HG02970 (cell line): Measurements from ENCODE around the gene ZNF584.
"Not testable (repeated sequence)": the region's sequence is repeated elsewhere in the genome, so short reads cannot be mapped to it uniquely, and the experiment has no call there.

ENCODE experiments used
- ATAC-seq: cut with Tn5 transposase; IDR thresholded peaks from one replicate; pipeline ENCODE4 v1.9.1; 2021; ENCODE audit warnings: mild to moderate bottlenecking, moderate library complexity, moderate number of reproducible peaks; ENCODE audit not compliant: unreplicated experiment, low FRiP score

Gene ZNF584

DNA sequence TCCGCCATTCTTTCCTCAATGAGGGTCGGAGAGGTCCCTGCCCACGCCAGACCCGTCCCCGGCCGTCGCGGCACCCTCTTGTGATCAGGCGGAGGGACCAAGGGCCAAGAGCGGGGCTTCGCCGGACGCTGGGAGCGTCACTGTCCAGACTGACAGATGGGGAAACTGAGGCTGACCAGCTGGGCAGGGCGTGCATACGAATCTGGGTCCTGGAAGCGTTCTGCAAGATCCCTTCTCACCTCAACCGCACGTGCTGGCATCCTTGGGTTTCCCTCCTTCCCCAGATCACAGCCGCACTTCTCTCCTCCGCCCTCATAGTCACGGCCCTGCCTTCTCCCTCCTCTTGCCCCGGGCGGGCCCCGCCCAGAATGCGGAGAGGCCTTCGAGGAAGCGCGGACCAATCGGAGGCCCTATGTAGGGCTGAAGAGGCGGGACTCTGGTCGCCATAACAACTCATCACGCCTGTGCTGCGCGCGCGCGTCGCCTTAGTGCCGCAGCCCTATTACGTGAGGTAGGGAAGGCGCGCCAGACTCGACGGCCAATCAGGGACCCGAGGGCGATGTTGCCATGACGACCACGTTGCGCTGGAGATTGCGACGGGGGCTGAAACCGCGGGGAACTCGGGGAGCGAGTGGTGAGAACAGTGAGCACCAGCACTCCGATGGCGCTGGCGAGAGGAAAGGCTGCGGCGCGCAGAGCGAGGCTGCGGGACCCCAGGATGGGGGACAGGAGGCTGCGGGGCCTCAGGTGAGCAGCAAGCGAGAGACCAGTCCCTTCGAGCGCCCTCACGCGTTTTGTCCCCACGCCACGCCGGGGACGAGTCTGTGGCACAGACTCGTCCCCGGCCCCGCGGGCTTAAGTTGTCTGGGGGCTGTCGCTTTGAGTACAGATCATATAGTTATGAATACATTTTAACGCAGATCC lies 7.3 kb upstream of the ZNF584 start:
- peak; percentile 98 for ATAC-seq

DNA sequence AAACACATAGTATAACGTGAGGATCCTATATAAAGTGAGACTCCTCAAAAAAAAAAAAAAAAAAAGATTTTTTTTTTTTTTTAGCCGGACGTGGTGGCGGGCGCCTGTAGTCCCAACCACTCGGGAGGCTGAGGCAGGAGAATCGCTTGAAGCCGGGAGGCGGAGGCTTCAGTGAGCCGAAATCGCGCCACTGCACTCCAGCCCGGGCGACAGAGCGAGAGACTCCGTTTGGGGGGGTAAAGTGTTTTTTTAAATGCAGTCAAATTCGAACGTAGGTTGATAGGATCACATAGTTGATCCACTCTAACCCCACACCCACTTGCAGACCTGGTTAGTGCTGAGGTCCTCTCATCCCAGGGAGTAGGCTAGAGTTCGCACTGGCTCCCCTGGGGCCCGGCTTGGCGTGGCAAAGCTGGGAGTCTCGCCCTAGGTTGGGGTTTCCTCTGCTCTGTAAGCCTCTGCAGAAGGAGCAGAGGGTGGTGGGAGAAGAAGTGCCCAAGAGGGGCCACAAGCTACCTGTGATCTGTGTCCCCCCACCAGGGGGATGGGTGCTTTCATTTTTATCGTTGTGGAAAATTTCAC lies 6.5 kb upstream of the ZNF584 start:
- no peak for ATAC-seq

DNA sequence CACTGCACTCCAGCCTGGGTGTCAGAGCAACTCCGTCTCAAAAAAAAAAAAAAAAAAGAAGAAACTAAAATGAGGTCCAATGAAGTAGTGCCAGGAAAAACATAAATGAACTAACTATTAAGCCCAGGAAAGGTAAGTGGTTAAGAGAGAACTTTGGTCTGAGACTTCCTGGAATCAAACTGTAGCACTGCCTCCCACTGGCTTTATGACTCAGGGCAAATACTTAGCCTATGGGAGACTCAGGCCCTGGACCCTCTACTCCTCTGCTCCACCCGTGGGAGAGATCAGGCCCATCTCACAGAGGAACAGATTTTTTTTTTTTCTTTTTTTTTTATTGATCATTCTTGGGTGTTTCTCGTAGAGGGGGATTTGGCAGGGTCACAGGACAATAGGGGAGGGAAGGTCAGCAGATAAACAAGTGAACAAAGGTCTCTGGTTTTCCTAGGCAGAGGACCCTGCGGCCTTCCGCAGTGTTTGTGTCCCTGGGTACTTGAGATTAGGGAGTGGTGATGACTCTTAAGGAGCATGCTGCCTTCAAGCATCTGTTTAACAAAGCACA lies 4.5 kb upstream of the ZNF584 start:
- ATAC-seq = not testable (repeated sequence)

DNA sequence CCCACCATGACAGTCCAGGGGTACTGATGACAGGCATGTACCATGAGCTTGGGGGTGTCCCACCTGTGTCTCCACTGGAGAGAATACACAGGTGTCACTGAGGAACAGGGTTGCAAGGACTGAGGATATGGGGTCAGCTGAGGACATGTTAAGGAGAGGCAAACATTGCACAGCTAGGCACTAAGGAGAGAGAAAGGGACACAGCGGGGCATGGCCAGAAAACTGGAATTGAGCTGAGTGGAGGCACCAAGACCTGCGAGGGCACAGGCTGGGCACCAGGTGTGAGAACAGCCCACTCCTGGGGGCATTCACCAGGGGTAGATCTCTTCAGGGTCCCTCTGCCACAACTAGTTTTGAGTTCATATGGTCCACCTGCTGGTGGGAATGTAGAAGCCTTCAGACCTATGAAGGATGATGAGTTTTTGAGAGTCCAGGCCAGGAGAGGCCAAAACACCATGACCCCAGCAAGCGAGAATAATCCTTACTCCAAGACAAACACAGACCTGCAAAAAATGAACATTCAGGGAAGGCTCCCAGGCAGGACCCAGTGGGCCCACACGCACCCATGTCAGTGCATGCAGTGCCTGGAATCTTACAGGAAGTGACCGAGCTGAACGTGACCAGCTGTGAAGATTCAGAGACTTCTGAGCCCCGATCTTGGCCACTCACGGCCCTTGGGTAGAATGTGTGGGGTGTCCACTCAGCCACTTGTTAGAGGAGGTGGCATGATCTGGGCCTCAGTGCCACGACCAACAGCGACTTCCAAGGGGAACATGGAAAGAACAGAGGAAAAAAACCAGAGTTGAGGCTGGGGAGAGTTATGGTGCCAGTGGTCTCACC lies 1.4 kb upstream of the ZNF584 start:
- no peak for ATAC-seq

DNA sequence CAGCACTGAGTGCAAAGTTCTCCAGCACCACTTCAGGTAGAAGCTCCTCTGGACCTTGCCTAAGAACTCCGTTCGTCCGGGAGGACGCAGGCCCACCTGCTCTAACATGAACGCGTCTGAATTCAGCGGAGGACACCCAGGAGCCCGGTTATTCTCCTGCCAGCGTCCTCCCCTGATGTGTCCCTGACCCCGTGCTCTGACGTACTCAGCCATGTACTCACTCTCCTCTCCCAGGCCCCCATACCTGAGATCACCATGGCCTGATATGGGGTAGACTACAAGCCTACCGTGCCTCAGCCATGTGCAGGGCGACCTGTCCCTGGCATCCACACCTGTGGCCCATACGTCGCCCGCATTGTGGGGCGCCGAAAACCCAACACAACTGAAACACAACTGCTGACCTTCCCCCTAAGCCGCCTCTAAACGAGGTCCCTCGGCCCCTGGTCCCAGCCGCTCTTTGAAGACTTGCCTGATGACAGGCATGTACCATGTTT lies 744 bp upstream of the ZNF584 start:
- ATAC-seq = no peak

DNA sequence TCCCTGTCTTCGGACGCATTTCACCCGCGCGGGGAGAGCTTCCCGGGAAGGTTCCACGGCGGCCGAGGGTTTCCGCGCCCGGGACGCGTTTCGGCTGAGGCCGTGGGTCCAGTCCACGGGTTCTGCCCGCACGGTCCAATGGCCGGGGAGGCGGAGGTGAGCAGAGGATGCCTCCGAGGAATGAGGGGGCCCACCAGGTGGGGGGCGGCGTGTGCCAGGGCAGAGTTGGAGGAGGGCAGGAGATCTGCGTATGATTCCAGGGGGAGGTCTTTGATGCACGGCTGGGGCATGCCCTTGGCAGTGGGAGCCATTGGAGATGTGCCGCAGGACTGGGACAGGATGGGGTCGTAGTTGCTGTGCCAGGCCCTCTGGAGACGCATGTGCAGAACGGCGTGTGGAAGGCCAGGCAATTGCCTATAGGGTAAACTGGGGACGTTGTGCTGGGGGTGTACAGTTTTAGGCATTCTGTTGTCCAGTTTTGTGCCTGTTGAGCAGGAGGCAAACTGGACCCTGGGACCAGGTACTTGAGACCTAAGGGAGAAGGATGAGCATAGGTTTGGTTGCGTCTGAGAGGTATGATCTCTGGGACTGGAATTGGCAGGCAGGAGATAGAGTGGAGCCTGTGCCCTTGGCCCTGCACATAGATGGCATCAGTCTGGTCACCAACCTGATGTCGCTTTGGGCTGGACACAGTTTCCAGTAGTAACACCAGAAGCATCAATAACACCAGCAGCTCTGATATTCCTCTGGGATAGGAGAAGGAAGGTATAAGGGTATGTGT lies 751 bp downstream of the ZNF584 start:
- ATAC-seq = no peak

DNA sequence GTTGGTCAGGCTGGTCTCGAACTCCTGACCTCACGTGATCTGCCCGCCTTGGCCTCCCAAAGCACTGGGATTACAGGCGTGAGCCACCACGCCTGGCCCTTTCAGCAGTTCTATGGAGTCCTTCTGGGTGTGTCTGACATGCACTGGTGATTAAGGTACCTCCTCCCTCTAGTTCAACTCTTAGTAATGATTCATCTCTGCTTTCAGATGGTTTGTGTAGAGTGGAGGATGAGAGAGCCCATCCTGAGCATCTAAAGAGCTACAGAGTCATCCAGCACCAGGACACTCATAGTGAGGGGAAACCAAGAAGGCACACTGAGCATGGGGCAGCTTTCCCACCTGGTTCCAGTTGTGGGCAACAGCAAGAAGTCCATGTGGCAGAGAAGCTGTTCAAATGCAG lies 8.2 kb downstream of the ZNF584 start:
- ATAC-seq = no peak

DNA sequence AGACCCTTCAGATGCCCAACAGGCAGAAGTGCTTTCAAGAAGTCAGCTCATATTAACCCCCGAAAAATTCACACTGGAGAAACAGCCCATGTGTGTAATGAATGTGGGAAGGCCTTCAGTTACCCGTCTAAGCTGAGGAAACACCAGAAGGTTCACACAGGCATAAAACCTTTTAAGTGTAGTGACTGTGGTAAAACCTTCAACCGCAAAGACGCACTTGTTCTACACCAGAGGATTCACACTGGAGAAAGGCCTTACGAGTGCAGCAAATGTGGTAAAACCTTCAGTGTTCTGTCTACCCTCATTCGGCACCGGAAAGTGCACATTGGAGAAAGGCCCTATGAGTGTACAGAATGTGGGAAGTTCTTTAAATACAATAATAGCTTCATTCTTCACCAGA lies 8.6 kb downstream of the ZNF584 start:
- no peak for ATAC-seq

DNA sequence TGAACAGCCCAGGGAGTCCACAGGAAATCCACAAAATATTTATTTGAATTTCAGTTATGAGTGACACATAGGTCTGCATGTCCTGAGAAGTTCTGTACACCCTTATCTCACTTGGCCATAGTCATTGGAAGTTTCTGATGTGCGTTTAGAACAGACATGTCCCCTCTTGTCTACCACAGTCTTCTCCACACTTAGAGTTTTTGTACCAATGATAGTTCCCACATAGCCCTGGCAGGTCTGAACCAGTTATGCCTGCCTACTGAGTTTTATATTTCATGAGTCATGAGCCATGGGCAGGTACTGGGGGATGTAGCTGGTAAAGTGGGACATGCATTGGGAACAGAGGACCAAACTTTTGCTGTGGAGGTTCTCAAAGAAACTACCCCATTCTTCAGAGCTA lies 20.2 kb downstream of the ZNF584 start:
- no peak for ATAC-seq

DNA sequence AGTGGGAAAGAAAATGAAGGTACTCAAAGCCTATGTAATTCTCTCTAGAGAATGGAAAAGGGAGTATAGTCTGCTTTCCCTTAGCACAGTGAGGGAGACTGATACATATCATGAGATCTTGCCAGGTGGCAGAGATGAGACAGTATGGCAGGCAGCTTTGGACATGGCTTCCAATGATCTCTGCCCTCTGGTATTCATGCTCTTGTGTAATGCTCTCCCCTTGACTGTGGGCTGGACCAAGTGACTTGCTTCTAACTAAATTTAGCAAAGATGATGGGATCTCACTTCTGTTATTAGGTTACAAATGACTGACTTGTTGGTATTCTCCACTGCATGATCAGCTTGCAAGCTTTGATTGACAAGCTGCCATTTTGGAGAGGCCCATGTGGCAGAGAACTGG lies 21.3 kb downstream of the ZNF584 start:
- no peak for ATAC-seq

DNA sequence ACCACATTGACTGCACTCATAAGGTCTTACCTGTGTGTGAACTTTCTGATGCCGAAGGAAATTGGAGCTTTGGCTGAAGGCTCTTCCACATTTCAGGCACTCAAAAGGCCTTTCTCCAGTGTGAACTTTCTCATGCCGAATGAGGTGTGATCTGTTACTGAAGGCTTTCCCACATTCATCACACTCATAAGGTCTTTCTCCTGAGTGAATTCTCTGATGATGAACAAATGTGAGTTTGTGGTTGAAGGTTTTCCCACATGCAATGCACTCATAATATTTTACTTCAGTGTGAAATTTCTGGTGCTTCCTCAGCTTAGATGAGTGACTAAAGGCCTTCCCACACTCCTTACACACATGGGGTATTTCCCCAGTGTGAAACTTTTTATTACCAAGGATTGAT lies 25.8 kb downstream of the ZNF584 start:
- ATAC-seq = no peak

DNA sequence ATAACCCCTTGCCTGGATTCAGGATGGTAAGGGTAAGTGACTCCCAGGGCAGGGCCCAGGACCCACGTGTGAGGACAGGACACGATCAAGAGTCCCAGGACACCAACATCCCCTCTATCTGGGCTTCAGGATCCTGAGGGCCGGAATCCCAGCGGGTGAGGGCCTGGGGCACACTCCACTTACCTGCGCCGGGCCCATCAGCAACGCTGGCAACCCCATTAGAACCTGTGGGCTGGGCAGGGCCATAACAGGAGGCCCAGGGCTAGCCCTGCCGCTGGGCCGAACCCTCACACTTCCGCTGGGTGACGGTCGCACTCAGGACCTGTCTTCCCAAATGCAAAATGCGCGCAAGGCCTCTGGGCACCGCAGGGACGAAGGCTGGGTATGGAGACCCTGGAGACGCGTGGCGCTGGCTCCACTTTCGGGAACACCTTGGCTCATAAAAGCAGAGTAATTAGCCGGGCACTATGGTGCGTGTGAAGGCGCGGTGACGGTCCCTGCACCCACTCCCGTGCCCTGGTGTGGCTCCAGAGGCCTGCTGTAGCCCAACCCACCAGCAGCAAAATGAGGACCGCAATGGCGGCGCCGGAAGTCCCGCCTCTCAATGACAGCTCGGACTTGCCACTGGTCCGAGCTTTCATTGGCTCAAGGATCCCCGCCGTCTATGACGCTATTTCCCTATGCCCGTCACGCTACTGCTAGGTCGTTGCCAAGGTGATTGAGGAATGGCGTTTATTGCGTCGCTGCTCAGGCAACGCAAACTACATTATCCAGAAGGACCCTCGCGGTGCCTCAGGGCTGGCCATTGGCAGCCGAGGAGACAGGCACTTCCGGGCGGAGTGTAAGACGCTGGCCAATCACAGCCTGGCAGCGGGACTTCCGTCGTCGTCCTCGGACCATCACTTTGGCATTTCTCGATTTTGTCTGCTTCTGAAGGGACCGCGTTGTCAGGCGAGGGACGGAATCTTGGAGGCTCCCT lies 31.4 kb downstream of the ZNF584 start, which contains the start of gene ZNF132:
TSS of gene ZNF132 (minus strand) at position 578 of the 979 bp plus-strand sequence. CDS start at position 246, 332 bp downstream.
- ATAC-seq = peak; percentile 97

DNA sequence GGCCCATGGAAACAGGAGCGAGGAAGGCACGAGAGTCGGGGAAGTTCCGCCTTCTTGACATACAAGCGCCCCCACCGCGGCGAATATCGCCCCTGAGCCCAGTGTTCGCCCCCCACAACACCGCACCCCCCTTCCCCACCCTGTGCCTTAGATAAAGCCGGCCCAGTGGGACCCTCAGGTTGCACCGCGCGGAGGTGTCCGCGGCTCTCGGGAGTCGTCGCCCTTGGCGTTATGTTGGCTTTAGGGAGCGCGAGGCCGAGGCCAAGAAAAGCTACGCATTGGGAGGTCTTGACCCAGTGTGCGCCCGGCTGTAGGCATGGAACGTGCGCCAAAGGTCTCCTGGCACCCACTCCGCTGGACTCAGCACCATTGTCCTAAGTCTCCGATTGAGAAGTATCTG lies 32.1 kb downstream of the ZNF584 start:
- no peak for ATAC-seq

DNA sequence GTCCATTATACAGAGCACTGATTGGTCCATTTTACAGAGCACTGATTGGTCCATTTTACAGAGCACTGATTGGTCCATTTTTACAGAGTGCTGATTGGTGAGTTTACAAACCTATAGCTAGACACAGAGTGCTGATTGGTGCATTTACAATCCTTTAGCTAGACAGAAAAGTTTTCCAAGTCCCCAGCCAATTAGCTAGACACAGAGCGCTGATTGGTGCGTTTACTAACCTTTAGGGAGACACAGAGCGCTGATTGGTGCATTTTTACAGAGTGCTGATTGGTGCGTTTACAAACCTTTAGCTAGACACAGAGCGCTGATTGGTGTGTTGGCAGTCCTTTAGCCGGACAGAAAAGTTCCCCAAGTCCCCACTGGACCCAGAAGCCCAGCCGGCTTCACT lies 34.5 kb downstream of the ZNF584 start:
- not testable (repeated sequence) for ATAC-seq

DNA sequence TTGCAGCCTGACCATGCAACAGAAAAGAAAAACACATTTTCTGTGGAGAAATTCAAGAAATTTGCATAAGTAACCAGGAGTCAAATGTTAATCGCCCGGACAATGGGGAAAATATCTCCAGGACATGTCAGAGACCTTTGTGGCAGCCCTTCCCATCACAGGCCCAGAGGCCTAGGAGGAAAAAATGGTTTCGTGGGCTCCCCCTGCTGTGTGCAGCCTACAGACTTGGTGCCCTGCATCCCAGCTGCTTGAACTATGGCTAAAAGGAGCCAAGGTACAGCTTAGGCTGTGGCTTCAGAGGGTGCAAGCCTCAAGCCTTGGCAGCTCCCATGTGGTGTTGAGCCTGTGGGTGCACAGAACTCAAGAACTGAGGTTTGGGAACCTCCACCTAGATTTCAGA lies 40.4 kb downstream of the ZNF584 start:
- not testable (repeated sequence) for ATAC-seq

DNA sequence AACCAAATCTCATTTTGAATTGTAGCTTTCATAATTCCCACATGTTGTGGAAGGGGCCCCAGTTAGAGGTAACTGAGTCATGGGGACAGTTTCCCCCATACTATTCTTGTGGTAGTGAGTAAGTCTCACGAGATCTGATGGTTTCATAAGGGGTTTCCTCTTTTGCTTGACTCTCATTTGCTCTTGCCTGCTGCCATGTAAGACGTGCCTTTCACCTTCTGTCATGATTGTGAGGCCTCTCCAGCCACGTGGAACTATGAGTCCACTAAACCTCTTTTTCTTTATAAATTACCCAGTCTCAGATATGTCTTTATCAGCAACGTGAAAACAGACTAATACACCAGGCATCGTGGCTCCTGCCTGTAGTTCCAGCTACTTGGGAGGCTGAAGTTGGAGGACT lies 41.5 kb downstream of the ZNF584 start:
- ATAC-seq = not testable (repeated sequence)

DNA sequence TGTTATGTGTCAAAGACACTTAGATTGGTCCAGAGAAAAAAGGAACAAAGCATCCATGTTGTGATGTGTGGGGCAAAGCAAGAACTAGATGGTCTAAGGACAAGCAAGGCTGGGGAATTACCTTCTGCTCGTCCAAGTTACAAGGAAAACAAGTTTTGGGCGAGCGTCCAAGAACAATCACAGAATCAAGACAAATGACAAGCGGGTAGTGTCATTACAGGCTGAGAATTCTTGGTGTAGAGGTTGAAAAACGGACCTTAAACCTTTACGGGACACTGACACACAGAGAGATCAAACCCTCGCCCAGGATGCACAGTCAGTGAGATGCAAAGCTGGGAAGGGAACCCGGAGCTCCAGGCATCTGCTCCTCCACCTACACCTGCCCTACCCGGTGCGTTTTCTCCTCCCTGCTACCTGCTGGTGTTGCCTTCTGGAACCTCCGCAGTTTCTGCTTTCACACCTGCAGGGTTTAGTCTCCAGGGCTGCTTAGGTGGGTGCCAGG lies 42.5 kb downstream of the ZNF584 start:
- ATAC-seq = no peak

DNA sequence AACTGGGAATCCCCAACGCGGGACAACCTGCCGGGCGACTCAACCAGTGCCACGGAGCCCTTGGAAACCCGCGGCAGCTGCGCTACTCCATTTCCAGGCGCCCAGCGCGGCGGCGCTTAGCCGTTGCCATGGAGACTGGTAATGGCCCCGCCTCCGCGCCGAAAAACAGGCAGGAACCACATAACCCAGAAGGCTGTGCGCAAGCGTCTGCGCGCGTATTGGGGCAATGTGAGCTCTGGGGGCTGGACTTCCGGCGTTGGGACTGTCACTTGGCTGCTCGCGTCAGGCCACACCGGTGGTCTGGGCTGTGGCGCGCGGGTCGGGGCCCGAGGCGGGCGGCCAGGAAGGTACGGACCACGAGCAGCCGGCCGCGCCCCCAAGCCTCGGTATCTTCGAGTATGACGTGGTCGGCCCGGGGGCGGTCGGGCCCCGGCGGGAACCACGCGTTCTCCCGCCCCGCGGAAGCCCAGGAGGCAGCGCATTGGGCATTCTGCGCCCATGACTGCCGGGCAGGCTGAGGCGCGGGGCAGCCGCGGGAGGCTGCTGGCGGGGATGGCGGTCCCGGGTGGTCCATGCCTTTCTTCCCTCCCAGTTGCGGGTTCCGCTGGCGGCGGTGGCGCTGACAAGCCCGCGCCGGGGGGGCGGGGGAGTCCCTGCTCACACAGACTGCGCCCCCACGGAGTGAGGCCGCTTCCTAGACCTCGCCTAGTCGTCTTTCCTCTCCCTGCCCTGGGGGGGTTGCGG lies 43.1 kb downstream of the ZNF584 start, which contains the start of gene ZNF324B:
TSS of gene ZNF324B (plus strand) at position 265 of the 744 bp plus-strand sequence. CDS start 2,080 bp downstream, outside the sequence.
- ATAC-seq = peak; percentile 93
